ENCODE data around the gene PPM1F.
"Not testable (repeated sequence)": the region's sequence is repeated elsewhere in the genome, so short reads cannot be mapped to it uniquely, and the experiment has no call there.

The PPM1F gene

GRCh38 chr22:21919526-21920307, 32.9 kb downstream of the PPM1F start:
- DNase-seq (ENCODE audit: low read depth), result no peak

- no peak for DNase-seq (ENCODE audit: low read depth)
Observed at GRCh38 chr22:21918466-21919185, 34.0 kb downstream of the PPM1F start.

DNA sequence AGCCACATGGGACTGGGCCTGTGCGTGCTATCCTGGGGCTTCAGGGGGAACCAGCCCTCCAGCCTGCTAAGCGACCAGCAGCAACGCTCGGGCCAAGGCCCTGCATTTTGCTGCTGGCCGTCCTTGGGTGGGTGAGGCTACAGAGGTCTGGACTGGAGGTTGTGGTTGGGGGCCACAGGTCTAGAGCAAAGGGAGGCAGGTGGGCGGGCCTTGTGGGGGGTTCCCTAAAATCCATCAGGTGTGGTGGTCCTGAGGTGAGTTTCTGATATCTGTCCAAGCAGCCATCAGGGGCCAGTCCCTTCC, 34.7 kb downstream of the PPM1F start:
- no peak for DNase-seq (ENCODE audit: low read depth)

- DNase-seq (ENCODE audit: low read depth), result no peak
Observed at GRCh38 chr22:21917181-21917958, 35.3 kb downstream of the PPM1F start.

- DNase-seq (ENCODE audit: low read depth), result no peak
Observed at GRCh38 chr22:21916309-21916918, 36.2 kb downstream of the PPM1F start.

- DNase-seq (ENCODE audit: low read depth), result no peak
Observed at GRCh38 chr22:21915624-21916308, 36.9 kb downstream of the PPM1F start.

- DNase-seq (ENCODE audit: low read depth), result not testable (repeated sequence)
Observed at GRCh38 chr22:21914033-21914642, 38.5 kb downstream of the PPM1F start.

DNA sequence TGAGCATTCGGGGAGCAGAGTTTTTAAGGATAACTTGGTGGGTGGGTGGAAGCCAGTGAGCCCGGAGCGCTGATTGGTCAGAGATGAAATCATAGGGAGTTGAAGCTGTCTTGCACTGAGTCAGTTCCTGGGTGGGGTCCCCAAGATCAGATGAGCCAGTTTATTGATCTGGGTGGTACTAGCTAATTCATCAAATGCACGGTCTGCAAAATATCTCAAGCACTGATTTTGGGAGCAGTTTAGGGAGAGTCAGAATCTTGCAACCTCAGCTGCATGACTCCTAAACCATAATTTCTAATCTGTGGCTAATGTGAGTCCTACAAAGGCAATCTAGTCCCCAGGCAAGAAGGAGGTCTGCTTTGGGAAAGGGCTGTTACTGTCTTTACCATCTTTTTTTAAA, 42.3 kb downstream of the PPM1F start:
- DNase-seq (ENCODE audit: low read depth), result not testable (repeated sequence)

DNA sequence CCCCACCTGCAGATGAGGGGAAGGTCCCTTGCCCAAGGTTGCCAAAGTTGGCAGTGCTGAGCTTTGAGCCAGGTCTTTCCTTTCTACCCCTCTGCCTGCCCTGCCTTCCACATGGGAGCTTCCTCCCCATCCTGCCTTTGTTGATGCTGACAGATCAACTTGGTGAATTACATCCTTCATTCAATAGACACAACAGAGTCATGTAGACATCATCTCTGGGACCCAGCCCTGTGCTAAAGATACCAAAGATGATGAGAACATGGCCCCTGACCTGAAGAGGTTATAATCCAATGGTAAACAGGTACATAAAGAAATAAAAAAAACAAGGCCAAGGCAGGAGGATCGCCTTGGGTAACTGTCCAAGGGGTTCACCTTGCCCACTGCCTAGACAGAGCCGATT, 42.8 kb downstream of the PPM1F start:
- DNase-seq (ENCODE audit: low read depth), result no peak

DNA sequence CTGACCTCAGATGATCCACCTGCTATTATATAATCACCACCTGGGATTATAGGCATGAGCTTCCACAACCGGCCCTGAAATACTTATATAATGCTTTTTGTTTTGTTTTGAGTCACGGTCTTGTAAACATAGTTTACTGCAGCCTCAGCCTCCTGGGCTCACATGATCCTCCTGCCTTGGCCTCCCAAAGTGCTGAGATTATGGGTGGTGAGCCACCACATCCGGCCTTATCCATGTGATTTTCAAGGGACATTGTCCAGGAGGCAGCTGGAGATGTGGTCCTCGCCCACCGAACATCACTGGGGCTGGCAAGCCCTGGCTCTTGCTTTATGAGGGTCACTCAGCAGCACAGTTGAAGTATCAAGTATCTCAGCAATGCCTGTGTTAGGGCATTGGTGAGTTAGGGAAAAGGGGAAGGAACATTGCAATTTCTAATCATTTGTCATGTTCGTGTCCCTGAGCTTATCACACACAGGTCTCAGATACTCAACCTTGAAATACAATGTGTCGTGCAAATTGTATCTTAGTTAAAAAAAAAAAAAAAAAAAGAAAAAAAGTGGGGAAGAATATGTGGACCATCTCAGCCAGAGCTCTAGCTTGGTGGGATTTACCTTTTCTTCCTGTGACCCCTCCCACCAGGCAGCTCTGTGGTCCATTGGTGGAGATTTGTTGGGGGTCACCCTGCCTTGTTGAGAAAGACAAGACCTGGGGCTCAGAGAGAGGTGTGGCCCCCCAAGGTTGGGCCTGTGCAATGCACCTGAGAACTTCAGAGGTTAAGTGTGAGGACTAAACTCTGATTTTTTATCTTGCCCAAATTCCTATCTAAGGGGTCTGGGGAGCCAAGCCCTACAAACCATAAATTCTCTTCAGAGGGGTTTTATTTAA, 44.8 kb downstream of the PPM1F start:
- DNase-seq (ENCODE audit: low read depth), result no peak

- not testable (repeated sequence) for DNase-seq (ENCODE audit: low read depth)
Observed at GRCh38 chr22:21905234-21905633, 47.4 kb downstream of the PPM1F start.

DNA sequence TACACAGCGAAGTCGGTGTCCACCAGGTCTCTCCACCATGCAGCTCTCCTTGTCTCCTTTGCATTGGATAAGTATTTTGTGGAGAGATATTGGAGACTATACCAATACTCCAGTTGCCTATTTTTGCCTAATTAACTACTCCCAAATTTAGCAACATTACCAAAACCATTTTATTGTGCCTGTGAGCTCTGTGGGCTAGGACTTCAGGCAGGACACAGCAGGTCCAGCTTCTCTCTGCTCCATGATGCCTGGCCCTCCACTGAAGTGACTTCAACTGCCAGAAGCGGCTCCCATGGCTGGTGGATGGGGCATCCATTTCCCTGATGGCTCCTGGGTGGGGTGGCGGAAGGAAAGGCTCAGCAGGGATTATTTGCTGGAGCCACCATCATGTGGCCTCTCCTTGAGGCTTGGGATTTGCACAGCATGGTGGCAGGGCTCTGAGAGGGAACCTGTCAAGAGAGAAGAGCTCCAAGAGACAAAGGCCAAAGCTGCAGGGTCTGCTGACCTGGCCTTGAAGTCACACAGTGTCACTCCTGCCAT, 48.3 kb downstream of the PPM1F start:
- DNase-seq (ENCODE audit: low read depth), result no peak

DNA sequence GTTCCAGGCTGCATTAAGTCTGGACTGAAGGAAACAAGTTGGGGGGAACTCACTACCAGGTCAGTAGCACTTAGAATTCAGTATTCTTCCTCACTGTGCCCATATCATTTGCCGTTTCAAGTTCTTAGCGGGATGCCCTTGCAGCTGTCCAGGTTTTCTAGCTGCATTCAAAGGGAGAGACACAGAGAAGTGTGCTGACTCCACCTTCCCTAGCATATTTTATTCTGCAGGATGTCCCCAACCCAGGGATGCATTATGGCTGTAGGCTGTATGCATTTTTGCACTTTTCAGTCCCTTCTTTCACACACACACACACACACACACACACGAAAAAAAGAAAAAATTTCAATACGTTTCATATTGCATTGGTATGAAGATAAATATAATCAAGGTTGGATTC, 49.4 kb downstream of the PPM1F start:
- DNase-seq (ENCODE audit: low read depth), result no peak

DNA sequence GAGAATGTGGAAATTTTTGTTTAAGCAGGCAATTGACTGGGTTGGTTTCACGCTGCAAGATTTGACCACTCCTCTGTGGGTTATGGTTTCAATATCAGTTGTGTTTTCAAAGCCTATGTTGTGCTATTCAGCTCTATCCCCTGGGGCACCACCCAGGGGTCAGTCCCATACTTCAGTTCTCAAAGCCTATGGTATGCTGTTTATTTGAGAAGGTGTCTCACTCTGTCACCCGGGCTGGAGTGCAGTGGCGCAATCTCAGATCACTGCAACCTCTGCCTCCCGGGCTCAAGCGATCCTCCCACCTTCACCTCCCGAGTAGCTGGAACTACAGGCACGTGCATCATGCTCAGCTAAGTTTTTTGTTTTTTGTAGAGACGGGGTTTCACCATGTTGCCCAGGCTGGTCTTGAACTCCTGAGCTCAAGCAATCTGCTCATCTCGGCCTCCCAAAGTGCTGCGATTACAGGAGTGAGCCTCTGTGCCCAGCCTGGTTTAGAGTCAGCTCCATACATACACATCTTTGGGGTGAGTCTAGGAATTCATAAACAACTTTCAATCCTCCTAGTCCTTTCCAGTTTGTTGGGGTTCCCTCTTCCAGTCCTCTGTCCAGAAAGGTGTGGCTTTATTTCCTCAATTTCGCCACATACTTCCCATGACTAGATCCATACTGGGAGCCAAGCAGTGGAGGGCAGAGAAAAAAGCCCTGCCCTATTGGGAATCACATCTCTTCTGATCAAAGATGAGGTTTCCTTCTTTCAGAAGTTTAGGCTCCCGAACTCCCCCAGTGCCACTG, 50.2 kb downstream of the PPM1F start:
- DNase-seq (ENCODE audit: low read depth), result no peak

DNA sequence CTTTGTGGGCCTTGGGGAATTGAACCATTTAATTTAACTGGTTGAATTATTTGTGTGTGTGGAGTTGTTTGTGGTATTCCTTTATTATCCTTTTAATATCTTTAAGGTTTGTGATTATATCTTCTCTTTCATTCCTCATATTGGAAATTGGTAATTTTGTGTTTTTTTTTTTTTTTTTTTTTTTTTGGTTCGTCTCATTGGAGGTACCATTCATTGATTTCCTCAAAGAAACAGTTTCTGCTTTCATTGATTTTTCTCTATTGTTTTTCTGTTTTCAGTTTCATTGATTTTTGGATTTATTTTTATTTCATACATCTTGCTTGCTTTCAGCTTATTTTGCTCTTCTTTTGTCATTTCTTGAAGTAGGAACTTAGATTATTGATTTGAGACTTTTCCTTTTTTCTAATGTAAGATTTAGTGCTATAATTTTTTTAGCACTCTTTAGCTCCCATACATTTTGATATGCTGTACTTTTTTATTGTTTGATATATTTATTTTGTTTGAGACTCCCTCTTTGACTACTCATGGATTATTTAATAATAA, 54.2 kb downstream of the PPM1F start:
- DNase-seq (ENCODE audit: low read depth), result no peak

- no peak for DNase-seq (ENCODE audit: low read depth)
Observed at GRCh38 chr22:21896951-21897513, 55.6 kb downstream of the PPM1F start.

GRCh38 chr22:21896275-21896674, 56.4 kb downstream of the PPM1F start:
- DNase-seq (ENCODE audit: low read depth), result not testable (repeated sequence)

DNA sequence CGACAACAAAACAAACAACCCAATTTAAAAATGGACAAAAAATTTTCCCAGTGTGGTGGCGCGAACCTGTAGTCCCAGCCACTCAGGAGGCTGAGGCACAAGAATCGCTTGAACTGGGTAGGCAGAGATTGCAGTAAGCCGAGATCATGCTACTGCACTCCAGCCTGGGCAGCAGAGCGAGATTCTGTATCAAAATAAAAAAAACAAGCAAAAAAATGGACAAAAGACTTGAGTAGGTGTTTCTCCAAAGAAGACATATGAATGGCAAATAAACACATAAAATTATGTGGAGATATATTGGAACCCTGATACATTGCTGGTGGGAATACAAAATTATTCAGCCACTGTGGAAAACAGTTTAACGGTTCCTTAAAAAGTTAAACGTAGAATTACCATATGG, 57.8 kb downstream of the PPM1F start:
- no peak for DNase-seq (ENCODE audit: low read depth)

Data from activated T-helper 1 cell treated with Interleukin-2 at 50 U/mL for 16 hours (primary cell).